B cell (primary cell): ENCODE measurements around the gene TRIAP1.

ENCODE experiments used
- CTCF ChIP-seq: fragments of 200-600 bp; IDR thresholded peaks from one replicate; pipeline ENCODE4 v1.8.0; 2022; ENCODE audit warnings: antibody characterized with exemption, mild to moderate bottlenecking
- EZH2 ChIP-seq: IDR thresholded peaks from 2 replicates; pipeline ENCODE4 v1.6.1; 2012; ENCODE audit warnings: borderline replicate concordance, low read depth, mild to moderate bottlenecking, moderate library complexity, low read length; ENCODE audit not compliant: insufficient read depth, poor library complexity, severe bottlenecking

- peak; percentile 82 for TF ChIP-seq CTCF
- no peak for TF ChIP-seq EZH2
These were observed 6.4 kb downstream of the TRIAP1 start for GRCh38 chr12:120439646-120440247.
